Hepatocyte (in vitro differentiated cells): Measurements from ENCODE around the gene HHLA2. TPM values are rescaled to one million over a fixed set of nuclear protein-coding genes. Genes with fewer than 3 reads are reported as not detected.

Experiments used
- DNase-seq: peaks from one replicate; pipeline ENCODE4 v3.0.0-alpha.2; 2016; ENCODE audit warnings: low spot score
- H2AFZ ChIP-seq: fragments of 200-600 bp; sonication (generic); 2 replicates; pipeline ENCODE4 v1.6.0; 2016; ENCODE audit warnings: antibody characterized with exemption, mild to moderate bottlenecking
- H3K27ac ChIP-seq: fragments of 200-600 bp; sonication (generic); 2 replicates; pipeline ENCODE4 v1.5.1; 2016; ENCODE audit warnings: mild to moderate bottlenecking
- H3K27me3 ChIP-seq: fragments of 200-600 bp; sonication (generic); 2 replicates; pipeline ENCODE4 v1.6.1; 2016
- H3K36me3 ChIP-seq: fragments of 200-600 bp; sonication (generic); replicated peaks from 2 replicates; pipeline ENCODE4 v1.5.1; 2016; ENCODE audit warnings: low read depth; ENCODE audit not compliant: insufficient read depth
- H3K4me1 ChIP-seq: fragments of 200-600 bp; sonication (generic); 2 replicates; pipeline ENCODE4 v1.5.1; 2016; ENCODE audit warnings: mild to moderate bottlenecking, moderate library complexity; ENCODE audit not compliant: insufficient read depth
- H3K4me2 ChIP-seq: fragments of 200-600 bp; sonication (generic); 2 replicates; pipeline ENCODE4 v1.6.0; 2016
- H3K4me3 ChIP-seq: fragments of 200-600 bp; sonication (generic); 2 replicates; pipeline ENCODE4 v1.5.1; 2016; ENCODE audit warnings: mild to moderate bottlenecking
- H3K79me2 ChIP-seq: fragments of 200-600 bp; sonication (generic); 2 replicates; pipeline ENCODE4 v1.6.0; 2017; ENCODE audit warnings: mild to moderate bottlenecking
- H3K9me2 ChIP-seq: fragments of 200-600 bp; sonication (generic); replicated peaks from 2 replicates; pipeline ENCODE4 v1.6.0; 2017; ENCODE audit warnings: mild to moderate bottlenecking; ENCODE audit not compliant: insufficient read depth
- H3K9me3 ChIP-seq: fragments of 200-600 bp; sonication (generic); 2 replicates; pipeline ENCODE4 v1.5.1; 2016; ENCODE audit warnings: low read depth, mild to moderate bottlenecking
- H4K20me1 ChIP-seq: fragments of 200-600 bp; sonication (generic); 2 replicates; pipeline ENCODE4 v1.6.0; 2016; ENCODE audit warnings: mild to moderate bottlenecking; ENCODE audit not compliant: insufficient read depth, poor library complexity, severe bottlenecking
- EZH2 ChIP-seq: fragments of 200-600 bp; sonication (generic); IDR thresholded peaks from 2 replicates; pipeline ENCODE4 v1.6.1; 2016; ENCODE audit warnings: antibody characterized with exemption, mild to moderate bottlenecking, borderline replicate concordance
- EZH2phosphoT487 ChIP-seq: fragments of 200-600 bp; sonication (generic); IDR thresholded peaks from one replicate; pipeline ENCODE4 v1.6.1; 2018; ENCODE audit warnings: antibody characterized with exemption, mild to moderate bottlenecking, low read depth, moderate library complexity; ENCODE audit not compliant: unreplicated experiment, severe bottlenecking
- WGBS: methylation state at CpG from one replicate; pipeline ENCODE4 v1.1.6; 2016; ENCODE audit warnings: low lambda C conversion rate; ENCODE audit errors: missing lambda C conversion rate; 5-methylcytosine and 5-hydroxymethylcytosine counted together
- polyA plus RNA-seq: library from polyadenylated mRNA; unstranded; fragments of >200 nt; fragmentation: Nextera tagmentation; extraction: Ambion mirVana; gene quantifications from 2 replicates; pipeline ENCODE4 v1.2.1, GENCODE V29; 2016
- total RNA-seq: library from RNA; depleted of rRNA; stranded (reverse); fragments of >200 nt; gene quantifications from 2 replicates; pipeline ENCODE4 v1.2.3, GENCODE V29; 2014
- TF ChIP-seq, protein P1 (sequence below): fragments of 200-600 bp; sonication (generic); IDR thresholded peaks from 2 replicates; pipeline ENCODE4 v1.5.1; 2016; ENCODE audit warnings: antibody characterized with exemption, mild to moderate bottlenecking; ENCODE audit not compliant: poor library complexity

The HHLA2 gene
- total and polyA plus RNA-seq, 2 experiments from 2014 or later, result 6.1 to 21.8 TPM

DNA sequence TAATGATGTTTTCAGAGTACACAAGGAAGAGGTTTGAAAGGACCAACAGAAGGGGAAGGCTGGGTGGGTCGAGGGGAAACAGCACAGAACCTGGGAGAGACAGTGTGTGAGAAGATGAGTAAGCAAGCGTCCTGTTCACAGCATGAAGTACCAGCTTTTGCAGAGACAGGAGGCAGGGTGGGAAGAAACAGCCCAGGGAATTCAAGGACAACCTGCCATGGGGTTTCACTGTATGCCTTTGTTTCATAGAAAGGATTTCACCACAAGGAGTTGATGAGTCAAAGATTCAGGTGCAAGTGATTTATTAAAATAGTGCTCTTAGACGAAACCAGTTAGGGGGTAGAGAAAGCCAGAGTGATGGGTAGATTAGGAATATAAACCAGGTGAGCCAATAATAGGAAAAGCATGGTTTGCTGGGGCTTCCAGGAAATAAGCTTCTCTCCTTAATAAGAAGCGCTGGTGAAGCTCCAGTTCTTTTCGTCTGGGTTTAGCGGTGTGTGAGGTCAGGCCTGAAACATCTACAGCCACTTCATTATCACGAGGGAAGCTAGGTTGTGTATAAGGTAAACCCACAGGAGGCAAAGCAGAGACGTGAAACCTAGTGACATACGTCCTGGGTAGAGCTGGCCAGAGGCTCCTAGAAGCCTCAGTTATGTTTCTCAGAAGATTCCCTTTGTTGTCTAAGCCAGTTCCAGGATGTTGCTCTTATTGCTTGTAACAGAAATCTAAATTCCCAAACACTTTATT lies 3.9 kb downstream of the HHLA2 start:
- H3K79me2 ChIP-seq, result no peaks in the 10 kb centered on the region
- H3K36me3 ChIP-seq, result no peaks in the 10 kb centered on the region
- no peak overlapping the region for H2AFZ ChIP-seq
- peak overlapping the region; percentile 66 for H3K4me2 ChIP-seq
- DNase-seq, result no peak
- no peaks in the 10 kb centered on the region for H3K9me2 ChIP-seq
- H3K27me3 ChIP-seq, result no peaks in the 10 kb centered on the region
- no peak overlapping the region for H3K27ac ChIP-seq
- H3K4me3 ChIP-seq, result no peak overlapping the region
- H4K20me1 ChIP-seq, result no peaks in the 10 kb centered on the region
- H3K4me1 ChIP-seq, result peaks cover 17% of the 10 kb centered on the region
- no peaks in the 10 kb centered on the region for H3K9me3 ChIP-seq
- TF ChIP-seq EZH2phosphoT487, result no peak
- TF ChIP-seq, protein P1, sequence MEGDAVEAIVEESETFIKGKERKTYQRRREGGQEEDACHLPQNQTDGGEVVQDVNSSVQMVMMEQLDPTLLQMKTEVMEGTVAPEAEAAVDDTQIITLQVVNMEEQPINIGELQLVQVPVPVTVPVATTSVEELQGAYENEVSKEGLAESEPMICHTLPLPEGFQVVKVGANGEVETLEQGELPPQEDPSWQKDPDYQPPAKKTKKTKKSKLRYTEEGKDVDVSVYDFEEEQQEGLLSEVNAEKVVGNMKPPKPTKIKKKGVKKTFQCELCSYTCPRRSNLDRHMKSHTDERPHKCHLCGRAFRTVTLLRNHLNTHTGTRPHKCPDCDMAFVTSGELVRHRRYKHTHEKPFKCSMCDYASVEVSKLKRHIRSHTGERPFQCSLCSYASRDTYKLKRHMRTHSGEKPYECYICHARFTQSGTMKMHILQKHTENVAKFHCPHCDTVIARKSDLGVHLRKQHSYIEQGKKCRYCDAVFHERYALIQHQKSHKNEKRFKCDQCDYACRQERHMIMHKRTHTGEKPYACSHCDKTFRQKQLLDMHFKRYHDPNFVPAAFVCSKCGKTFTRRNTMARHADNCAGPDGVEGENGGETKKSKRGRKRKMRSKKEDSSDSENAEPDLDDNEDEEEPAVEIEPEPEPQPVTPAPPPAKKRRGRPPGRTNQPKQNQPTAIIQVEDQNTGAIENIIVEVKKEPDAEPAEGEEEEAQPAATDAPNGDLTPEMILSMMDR, result no peak
- no peak for TF ChIP-seq EZH2
- WGBS, result 74% methylated on average over 9 of the region's 9 CpGs

DNA sequence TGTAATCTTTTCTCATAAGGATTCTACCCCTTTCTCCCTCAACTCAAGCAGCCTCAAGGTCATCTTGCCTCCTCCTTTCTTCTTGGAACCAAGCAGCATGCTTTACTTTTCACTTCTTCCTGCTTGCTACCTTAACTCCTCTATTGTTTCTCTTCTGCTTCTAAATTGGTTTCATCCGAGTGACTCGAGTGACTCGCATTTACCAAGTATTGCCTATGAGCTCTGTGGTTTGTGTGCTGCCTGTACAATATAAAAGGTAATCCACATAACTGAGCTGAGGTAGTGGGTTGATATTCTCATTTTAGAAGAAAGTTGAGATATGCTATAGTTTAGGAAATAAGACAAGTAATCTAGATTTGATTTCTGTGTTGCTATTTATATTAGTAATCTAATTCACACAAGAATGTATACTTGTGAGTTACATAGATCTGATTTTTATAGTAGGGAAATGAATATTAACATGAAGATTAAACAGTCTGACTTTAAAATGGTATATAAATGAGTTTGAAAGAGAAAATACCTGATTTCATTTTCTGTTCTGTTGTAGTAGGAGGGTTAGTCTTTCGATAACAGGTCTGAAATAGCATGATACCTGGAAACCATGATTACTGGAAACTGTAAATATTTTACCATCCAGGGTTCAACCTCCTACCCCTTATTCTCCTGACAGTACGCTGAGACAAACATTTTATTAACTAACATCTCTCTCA lies 5.5 kb downstream of the HHLA2 start:
- no peaks in the 10 kb centered on the region for H4K20me1 ChIP-seq
- H3K9me3 ChIP-seq, result no peaks in the 10 kb centered on the region
- no peaks in the 10 kb centered on the region for H3K36me3 ChIP-seq
- DNase-seq, result no peak
- TF ChIP-seq, protein P1, result no peak
- TF ChIP-seq EZH2phosphoT487, result no peak
- TF ChIP-seq EZH2, result no peak
- H3K79me2 ChIP-seq, result no peaks in the 10 kb centered on the region
- no peaks in the 10 kb centered on the region for H3K27me3 ChIP-seq
- no peak overlapping the region for H3K27ac ChIP-seq
- no peaks in the 10 kb centered on the region for H3K9me2 ChIP-seq
- peaks cover 15% of the 10 kb centered on the region for H3K4me1 ChIP-seq
- H3K4me2 ChIP-seq, result no peak overlapping the region
- no peak overlapping the region for H2AFZ ChIP-seq
- WGBS, result 86% methylated on average over 5 of the region's 5 CpGs
- H3K4me3 ChIP-seq, result no peak overlapping the region

DNA sequence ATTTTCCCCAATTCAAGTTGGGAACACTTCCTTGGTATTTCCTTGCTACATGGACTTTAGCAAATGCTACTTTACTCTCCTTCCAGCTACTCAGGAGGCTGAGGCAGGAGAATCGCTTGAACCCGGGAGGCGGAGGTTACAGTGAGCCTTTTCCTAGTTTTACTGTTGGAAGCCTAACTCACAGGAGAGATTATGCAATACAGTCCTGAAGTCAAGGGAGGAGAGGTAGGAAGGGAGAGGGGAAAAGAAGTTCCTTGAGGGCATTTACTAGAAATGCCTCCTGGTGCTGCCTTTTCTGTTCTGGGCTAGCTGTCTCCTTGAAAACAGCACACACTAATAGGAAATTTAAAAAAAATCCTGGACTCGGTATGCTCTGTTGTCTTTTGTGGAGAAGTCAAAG lies 6.2 kb downstream of the HHLA2 start:
- no peak overlapping the region for H2AFZ ChIP-seq
- H3K27me3 ChIP-seq, result no peaks in the 10 kb centered on the region
- no peak overlapping the region for H3K27ac ChIP-seq
- no peaks in the 10 kb centered on the region for H3K9me3 ChIP-seq
- H3K4me2 ChIP-seq, result no peak overlapping the region
- no peaks in the 10 kb centered on the region for H3K36me3 ChIP-seq
- 94% methylated on average over 4 of the region's 4 CpGs for WGBS
- DNase-seq, result no peak
- H4K20me1 ChIP-seq, result no peaks in the 10 kb centered on the region
- H3K4me1 ChIP-seq, result peaks cover 15% of the 10 kb centered on the region
- TF ChIP-seq EZH2phosphoT487 (no peak), EZH2 (no peak)
- TF ChIP-seq, protein P1, result no peak
- no peaks in the 10 kb centered on the region for H3K79me2 ChIP-seq
- H3K4me3 ChIP-seq, result no peak overlapping the region
- H3K9me2 ChIP-seq, result no peaks in the 10 kb centered on the region
